ENCODE results near the gene LAMB1.

DNA sequence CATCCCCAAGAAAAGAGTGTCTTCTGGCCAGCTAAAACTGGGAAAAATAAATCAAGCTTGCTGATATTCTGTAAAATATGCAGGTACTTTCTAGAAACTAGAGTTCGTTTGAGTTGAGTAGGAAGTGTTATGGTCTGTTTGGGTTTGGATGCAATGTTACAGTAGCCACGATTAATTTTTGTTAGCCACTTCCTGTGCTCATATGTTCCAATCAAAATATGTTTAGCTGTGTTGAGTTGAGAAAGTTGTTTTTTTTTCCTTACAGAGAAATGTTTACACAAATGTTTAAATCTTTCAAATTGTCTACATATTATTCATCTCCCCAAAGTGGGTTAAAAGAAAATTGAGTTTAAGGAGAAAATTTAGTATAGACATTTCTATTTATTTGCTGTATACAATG is 11.3 kb upstream of the LAMB1 start:
- TF ChIP-seq POLR2AphosphoS5 (IDR thresholded peaks at IDR 0.05; ENCODE audit: low read depth, low read length), result no peak
- no peak for TF ChIP-seq POLR2A (IDR thresholded peaks at IDR 0.05; ENCODE audit: low read depth, low read length)
- no peak for TF ChIP-seq TAF1 (IDR thresholded peaks at IDR 0.05; ENCODE audit: low read depth, low read length)
- TF ChIP-seq SPI1 (IDR thresholded peaks at IDR 0.05; ENCODE audit: low read depth, low read length), result no peak
- TF ChIP-seq PAX5 (IDR thresholded peaks at IDR 0.05; ENCODE audit: insufficient read depth, low read length, severe bottlenecking), result no peak
